ENCODE measurements around the gene RNASE9. TPM values are rescaled to one million over a fixed set of nuclear protein-coding genes. Genes with fewer than 3 reads are reported as not detected.

The RNASE9 gene
- total and polyA plus RNA-seq, 9 of the 15 experiments (the other 6 are each of a cell fraction or from before 2014, with no cell fraction given), result not detected

DNA sequence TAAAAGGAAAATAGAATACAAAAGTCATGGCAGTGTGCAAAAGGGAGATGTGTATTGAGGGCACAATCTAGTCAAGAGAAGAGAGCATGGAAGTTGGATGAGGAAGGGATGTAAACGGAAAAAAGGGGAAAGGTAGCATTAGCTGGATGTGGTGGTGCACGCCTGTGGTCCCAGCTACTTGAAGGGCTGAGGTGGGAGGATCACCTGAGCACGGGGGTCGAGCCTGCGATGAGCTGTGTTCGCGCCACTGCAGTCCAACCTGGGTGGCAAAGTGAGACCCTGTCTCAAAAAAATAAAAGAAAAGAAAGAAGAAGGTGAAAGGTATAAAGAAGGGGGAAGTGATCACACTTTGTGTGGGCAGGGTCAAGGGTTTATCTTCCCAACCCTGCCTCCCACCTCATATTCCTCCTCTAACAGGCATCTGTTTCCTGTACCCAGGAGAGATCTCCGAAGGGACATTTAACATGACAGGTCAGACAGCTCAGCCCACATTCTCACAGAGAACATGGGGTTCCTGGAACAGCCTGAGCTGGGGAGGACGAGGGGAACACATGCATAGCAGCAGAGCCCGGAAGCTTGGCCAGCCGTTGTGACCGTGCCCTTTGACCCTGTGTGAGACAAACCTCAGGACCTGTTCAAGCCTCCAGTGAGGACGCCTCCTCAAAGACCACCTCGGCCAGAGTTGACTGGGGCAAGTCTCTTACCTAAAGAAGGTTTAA, 18.1 kb upstream of the RNASE9 start (continued):
- TF ChIP-seq, protein P1, sequence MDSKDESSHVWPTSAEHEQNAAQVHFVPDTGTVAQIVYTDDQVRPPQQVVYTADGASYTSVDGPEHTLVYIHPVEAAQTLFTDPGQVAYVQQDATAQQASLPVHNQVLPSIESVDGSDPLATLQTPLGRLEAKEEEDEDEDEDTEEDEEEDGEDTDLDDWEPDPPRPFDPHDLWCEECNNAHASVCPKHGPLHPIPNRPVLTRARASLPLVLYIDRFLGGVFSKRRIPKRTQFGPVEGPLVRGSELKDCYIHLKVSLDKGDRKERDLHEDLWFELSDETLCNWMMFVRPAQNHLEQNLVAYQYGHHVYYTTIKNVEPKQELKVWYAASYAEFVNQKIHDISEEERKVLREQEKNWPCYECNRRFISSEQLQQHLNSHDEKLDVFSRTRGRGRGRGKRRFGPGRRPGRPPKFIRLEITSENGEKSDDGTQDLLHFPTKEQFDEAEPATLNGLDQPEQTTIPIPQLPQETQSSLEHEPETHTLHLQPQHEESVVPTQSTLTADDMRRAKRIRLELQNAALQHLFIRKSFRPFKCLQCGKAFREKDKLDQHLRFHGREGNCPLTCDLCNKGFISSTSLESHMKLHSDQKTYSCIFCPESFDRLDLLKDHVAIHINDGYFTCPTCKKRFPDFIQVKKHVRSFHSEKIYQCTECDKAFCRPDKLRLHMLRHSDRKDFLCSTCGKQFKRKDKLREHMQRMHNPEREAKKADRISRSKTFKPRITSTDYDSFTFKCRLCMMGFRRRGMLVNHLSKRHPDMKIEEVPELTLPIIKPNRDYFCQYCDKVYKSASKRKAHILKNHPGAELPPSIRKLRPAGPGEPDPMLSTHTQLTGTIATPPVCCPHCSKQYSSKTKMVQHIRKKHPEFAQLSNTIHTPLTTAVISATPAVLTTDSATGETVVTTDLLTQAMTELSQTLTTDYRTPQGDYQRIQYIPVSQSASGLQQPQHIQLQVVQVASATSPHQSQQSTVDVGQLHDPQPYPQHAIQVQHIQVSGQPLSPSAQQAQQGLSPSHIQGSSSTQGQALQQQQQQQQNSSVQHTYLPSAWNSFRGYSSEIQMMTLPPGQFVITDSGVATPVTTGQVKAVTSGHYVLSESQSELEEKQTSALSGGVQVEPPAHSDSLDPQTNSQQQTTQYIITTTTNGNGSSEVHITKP (IDR thresholded peaks at IDR 0.05; ENCODE audit: partially characterized antibody), result no peak
- TF ChIP-seq, protein P2, sequence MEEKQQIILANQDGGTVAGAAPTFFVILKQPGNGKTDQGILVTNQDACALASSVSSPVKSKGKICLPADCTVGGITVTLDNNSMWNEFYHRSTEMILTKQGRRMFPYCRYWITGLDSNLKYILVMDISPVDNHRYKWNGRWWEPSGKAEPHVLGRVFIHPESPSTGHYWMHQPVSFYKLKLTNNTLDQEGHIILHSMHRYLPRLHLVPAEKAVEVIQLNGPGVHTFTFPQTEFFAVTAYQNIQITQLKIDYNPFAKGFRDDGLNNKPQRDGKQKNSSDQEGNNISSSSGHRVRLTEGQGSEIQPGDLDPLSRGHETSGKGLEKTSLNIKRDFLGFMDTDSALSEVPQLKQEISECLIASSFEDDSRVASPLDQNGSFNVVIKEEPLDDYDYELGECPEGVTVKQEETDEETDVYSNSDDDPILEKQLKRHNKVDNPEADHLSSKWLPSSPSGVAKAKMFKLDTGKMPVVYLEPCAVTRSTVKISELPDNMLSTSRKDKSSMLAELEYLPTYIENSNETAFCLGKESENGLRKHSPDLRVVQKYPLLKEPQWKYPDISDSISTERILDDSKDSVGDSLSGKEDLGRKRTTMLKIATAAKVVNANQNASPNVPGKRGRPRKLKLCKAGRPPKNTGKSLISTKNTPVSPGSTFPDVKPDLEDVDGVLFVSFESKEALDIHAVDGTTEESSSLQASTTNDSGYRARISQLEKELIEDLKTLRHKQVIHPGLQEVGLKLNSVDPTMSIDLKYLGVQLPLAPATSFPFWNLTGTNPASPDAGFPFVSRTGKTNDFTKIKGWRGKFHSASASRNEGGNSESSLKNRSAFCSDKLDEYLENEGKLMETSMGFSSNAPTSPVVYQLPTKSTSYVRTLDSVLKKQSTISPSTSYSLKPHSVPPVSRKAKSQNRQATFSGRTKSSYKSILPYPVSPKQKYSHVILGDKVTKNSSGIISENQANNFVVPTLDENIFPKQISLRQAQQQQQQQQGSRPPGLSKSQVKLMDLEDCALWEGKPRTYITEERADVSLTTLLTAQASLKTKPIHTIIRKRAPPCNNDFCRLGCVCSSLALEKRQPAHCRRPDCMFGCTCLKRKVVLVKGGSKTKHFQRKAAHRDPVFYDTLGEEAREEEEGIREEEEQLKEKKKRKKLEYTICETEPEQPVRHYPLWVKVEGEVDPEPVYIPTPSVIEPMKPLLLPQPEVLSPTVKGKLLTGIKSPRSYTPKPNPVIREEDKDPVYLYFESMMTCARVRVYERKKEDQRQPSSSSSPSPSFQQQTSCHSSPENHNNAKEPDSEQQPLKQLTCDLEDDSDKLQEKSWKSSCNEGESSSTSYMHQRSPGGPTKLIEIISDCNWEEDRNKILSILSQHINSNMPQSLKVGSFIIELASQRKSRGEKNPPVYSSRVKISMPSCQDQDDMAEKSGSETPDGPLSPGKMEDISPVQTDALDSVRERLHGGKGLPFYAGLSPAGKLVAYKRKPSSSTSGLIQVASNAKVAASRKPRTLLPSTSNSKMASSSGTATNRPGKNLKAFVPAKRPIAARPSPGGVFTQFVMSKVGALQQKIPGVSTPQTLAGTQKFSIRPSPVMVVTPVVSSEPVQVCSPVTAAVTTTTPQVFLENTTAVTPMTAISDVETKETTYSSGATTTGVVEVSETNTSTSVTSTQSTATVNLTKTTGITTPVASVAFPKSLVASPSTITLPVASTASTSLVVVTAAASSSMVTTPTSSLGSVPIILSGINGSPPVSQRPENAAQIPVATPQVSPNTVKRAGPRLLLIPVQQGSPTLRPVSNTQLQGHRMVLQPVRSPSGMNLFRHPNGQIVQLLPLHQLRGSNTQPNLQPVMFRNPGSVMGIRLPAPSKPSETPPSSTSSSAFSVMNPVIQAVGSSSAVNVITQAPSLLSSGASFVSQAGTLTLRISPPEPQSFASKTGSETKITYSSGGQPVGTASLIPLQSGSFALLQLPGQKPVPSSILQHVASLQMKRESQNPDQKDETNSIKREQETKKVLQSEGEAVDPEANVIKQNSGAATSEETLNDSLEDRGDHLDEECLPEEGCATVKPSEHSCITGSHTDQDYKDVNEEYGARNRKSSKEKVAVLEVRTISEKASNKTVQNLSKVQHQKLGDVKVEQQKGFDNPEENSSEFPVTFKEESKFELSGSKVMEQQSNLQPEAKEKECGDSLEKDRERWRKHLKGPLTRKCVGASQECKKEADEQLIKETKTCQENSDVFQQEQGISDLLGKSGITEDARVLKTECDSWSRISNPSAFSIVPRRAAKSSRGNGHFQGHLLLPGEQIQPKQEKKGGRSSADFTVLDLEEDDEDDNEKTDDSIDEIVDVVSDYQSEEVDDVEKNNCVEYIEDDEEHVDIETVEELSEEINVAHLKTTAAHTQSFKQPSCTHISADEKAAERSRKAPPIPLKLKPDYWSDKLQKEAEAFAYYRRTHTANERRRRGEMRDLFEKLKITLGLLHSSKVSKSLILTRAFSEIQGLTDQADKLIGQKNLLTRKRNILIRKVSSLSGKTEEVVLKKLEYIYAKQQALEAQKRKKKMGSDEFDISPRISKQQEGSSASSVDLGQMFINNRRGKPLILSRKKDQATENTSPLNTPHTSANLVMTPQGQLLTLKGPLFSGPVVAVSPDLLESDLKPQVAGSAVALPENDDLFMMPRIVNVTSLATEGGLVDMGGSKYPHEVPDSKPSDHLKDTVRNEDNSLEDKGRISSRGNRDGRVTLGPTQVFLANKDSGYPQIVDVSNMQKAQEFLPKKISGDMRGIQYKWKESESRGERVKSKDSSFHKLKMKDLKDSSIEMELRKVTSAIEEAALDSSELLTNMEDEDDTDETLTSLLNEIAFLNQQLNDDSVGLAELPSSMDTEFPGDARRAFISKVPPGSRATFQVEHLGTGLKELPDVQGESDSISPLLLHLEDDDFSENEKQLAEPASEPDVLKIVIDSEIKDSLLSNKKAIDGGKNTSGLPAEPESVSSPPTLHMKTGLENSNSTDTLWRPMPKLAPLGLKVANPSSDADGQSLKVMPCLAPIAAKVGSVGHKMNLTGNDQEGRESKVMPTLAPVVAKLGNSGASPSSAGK (IDR thresholded peaks at IDR 0.05), result peak; percentile 52
- TF ChIP-seq, protein P3, sequence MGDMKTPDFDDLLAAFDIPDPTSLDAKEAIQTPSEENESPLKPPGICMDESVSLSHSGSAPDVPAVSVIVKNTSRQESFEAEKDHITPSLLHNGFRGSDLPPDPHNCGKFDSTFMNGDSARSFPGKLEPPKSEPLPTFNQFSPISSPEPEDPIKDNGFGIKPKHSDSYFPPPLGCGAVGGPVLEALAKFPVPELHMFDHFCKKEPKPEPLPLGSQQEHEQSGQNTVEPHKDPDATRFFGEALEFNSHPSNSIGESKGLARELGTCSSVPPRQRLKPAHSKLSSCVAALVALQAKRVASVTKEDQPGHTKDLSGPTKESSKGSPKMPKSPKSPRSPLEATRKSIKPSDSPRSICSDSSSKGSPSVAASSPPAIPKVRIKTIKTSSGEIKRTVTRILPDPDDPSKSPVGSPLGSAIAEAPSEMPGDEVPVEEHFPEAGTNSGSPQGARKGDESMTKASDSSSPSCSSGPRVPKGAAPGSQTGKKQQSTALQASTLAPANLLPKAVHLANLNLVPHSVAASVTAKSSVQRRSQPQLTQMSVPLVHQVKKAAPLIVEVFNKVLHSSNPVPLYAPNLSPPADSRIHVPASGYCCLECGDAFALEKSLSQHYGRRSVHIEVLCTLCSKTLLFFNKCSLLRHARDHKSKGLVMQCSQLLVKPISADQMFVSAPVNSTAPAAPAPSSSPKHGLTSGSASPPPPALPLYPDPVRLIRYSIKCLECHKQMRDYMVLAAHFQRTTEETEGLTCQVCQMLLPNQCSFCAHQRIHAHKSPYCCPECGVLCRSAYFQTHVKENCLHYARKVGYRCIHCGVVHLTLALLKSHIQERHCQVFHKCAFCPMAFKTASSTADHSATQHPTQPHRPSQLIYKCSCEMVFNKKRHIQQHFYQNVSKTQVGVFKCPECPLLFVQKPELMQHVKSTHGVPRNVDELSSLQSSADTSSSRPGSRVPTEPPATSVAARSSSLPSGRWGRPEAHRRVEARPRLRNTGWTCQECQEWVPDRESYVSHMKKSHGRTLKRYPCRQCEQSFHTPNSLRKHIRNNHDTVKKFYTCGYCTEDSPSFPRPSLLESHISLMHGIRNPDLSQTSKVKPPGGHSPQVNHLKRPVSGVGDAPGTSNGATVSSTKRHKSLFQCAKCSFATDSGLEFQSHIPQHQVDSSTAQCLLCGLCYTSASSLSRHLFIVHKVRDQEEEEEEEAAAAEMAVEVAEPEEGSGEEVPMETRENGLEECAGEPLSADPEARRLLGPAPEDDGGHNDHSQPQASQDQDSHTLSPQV (IDR thresholded peaks at IDR 0.05), result peak; percentile 74
